GM18873 (cell line): ENCODE results near the gene ABCC5.
A peak's percentile ranks its signal among the peaks of the same experiment; 100 is the strongest.
"Not testable (repeated sequence)": the region's sequence is repeated elsewhere in the genome, so short reads cannot be mapped to it uniquely, and the experiment has no call there.

Experiments used
- ATAC-seq: cut with Tn5 transposase; IDR thresholded peaks from one replicate; pipeline ENCODE4 v1.9.1; 2021; ENCODE audit warnings: mild to moderate bottlenecking, moderate library complexity, moderate number of reproducible peaks; ENCODE audit not compliant: unreplicated experiment, low FRiP score

ABCC5 gene

GRCh38 chr3:183898028-183898431, 119.7 kb downstream of the ABCC5 start:
- ATAC-seq: no peak

DNA sequence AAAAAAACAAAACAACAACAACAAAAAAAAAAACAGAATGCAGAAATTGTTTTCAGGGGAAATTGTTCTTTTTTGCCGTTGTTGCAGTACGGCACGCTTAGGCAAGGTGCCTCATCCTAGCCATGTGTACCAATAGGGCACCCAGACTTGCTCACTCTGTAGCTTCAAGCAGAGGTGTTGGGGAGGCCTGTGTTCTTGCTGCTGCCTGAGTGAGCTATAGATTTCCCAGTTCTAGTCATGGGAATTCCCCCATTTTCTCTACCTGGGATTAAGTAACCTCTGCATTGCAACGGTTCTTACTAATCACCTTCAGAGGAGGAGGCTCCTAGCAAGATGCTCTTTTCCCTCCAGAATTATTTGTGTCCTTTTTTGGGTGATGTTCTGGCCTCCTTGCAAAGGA, 120.1 kb downstream of the ABCC5 start:
- no peak for ATAC-seq

GRCh38 chr3:183896610-183897009, 121.1 kb downstream of the ABCC5 start:
- ATAC-seq: no peak

DNA sequence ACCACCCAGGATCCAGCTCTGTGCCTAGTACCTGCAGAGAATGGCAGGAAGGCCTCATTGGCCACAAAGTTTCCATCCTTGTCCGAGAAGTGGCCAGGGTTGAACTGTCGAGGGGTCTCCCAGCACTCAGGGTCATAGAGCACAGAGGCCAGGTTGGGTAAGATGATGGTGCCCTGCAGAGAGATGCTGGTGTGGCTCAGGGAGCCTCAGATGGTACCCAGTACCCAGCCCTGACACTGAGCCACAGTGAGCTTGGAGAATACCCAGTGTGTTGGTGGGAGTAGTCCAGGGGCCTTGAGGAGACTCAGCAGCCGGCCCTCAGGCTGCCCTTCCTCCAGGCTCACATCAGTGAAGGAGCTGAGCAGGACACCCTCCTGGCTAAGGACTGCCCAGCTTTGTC, 121.5 kb downstream of the ABCC5 start:
- ATAC-seq: no peak

- ATAC-seq: no peak
Observed at GRCh38 chr3:183895774-183896173, 121.9 kb downstream of the ABCC5 start.

DNA sequence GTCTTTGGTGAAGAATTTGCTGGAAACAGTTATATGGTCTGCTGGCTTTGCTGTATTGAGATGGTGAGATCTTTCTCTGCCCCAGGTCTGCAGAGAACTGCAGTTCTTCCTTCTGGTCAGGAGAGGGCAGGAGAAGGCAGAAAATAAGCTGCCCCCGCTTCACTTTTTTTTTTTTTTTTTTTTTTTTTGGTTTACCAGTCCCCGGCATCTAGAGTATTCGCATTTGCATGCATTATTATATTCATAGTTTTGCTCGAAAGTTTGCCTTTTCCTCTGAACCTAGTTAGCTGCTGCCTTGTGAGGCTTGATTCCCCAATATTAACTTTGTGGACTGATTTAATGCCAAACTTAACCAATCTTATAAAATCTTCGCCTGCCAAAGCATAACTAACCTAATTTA, 122.4 kb downstream of the ABCC5 start:
- ATAC-seq: no peak

DNA sequence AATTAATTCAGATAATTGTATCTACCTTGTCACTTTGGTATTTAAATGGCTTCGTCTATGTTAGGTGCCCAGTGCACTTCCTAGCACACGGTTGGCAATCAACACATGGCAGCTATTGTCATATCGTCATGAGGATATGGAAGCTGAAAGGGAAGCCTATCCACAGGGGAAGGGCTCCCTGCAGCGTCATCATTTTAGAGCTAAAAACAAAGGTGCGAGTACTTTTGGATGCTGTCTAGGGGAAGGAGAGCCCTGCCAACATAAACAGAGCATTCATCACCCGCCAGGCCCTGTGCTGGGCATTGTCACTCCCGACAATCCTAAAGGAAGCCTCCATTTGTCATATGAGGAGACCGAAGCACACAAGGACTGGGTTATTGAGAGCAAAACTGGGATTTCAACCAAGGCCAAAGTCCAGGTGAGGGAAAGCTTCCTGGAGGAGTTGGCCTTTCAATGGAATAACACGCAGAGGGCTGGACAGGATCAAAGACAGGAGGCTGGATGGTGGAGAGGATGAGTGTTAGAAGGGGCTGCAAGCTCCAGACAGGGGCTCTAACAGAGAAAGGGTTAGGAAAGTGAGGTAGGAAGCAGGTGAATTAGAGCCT, 125.0 kb downstream of the ABCC5 start:
- no peak for ATAC-seq

DNA sequence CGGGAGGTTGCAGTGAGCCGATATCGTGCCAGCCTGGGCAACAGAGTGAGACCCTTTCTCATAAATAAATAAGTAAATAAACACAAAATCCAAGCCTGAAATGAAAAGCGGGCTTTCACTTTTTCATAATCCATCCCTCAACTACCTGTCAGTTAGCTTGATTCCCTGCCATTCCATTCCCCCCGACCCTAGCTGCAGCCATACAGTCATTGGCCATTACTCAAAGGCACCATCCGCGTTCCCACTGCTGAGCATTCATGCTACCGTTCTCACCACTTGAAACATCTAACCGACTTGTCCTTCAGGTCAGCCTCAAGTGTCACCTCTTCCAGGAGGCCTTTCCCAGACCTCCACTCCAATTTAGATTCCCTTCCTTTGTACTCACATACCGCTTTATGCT, 131.9 kb downstream of the ABCC5 start:
- no peak for ATAC-seq

DNA sequence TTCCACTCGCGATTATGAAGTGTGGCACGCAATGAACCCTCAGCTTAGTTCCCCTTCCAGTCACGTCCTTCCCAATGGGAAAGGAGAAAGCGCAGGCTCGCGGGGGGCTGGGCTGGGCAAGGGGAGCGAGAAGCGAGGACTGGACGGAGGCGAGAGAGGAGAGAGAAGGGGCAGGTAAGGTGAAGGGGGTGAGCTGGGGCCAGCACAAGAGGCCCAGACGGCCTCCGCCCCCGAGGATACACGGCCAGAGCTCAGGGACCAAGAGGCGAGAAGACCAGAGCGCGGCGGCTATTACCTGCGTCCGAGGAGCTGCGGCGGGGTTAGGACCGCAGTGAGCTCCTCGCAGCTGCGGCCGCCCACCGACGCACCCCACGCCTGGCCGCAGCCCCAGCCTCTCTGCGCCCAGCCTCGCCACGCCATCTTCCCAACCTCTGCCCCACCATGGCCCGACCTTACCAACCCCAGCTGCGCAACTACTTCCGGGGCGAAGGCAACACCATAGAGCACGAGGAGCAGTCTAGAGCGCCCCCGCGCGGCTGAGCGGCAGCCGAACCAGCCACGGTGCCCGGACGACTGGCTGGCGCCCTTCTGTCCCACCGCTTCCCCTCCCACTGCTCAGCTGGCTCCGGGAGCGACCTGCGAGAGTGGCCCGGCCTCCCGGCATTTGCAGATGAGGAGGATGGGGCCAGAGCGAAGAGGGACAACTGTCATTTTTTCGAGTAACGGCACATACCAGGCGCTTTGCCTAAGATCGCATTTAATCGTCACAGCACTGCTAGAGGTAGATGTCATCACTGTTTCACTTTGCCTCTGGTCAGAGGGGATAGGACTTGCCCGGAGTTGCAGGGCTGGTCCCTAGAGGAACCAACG, 133.0 kb downstream of the ABCC5 start, which contains the start of gene PARL:
TSS of gene PARL (minus strand) at position 454 of the 870 bp plus-strand sequence. CDS start at position 420, 34 bp downstream.
- ATAC-seq: peak; percentile 97

DNA sequence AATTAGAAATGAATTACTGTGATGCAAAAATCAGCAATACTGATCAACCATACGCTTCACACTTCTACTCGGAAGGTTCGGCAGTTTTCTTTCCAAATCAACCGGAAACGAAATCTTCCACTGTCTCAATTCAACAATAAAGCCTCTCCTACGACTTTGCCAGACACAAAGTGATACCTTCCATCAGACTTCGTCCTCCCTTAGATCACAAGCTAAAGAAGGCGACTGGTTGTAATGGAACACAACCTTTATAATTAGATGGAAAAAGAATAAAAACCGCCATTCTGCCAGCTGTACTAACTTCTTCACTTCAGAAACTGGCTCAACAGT, 133.6 kb downstream of the ABCC5 start:
- ATAC-seq: no peak

- no peak for ATAC-seq
Observed at GRCh38 chr3:183883291-183884096, 134.2 kb downstream of the ABCC5 start.

DNA sequence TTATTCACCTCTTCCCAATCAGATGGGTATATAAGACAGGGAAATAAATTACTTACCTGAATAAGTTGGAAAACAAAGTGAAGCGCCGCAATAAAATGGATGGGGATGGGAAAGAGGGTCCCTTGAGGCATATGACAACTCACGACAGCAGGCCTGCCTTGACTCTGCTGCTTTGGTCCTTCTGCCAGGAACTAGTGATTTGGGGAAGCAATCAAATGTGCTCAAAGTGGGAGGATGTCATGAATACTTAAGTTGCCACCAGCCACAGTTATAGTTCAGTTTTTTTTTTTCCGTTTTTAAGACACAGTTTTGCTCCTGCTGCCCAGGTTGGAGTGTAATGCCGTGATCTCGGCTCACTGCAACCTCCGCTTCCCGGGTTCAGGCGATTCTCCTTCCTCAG, 137.6 kb downstream of the ABCC5 start:
- no peak for ATAC-seq

GRCh38 chr3:183879243-183879642, 138.4 kb downstream of the ABCC5 start:
- ATAC-seq: no peak

GRCh38 chr3:183878071-183878470, 139.6 kb downstream of the ABCC5 start:
- ATAC-seq: no peak

- not testable (repeated sequence) for ATAC-seq
Observed at GRCh38 chr3:183877227-183877626, 140.5 kb downstream of the ABCC5 start.

GRCh38 chr3:183875411-183875810, 142.3 kb downstream of the ABCC5 start:
- ATAC-seq: no peak

DNA sequence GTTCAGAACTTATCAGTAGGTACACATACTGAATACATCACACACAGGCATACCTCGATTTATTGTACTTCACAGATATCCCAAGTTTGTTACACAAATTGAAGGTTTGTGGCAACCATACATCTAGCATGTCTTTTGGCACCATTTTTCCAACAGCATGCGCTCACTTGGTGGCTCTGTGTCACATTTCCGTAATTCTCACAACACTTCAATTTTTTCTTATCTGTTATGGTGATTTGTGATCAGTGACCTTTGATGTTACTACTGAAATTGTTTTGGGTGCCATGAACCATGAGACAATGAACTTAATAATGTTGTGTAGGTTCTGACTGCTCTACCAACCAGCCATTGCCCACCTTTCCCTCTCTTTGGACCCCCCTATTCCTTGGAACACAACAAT, 143.8 kb downstream of the ABCC5 start:
- ATAC-seq: no peak

GRCh38 chr3:183871541-183871940, 146.1 kb downstream of the ABCC5 start:
- ATAC-seq: no peak

- ATAC-seq: no peak
Observed at GRCh38 chr3:183870563-183870962, 147.1 kb downstream of the ABCC5 start.
